ENCODE data around the gene CCDC9. TPM values are rescaled to one million over a fixed set of nuclear protein-coding genes. Genes with fewer than 3 reads are reported as not detected.
"Not testable (repeated sequence)": the region's sequence is repeated elsewhere in the genome, so short reads cannot be mapped to it uniquely, and the experiment has no call there.

CCDC9 gene
- total RNA-seq, 2 donors from 2014 or later, result 42.8 to 58.4 TPM

- peak overlapping the region; percentile 22 for H3K4me3 Mint-ChIP-seq
- peaks cover 37 to 40% of the 10 kb centered on the region in 2 donors for H3K4me1 Mint-ChIP-seq (ENCODE audit: low read depth in 2 of 2)
- not testable (repeated sequence) for H3K27me3 Mint-ChIP-seq; DNase-seq (ENCODE audit: low spot score); H3K9me3 Mint-ChIP-seq
- H3K27ac Mint-ChIP-seq, result peak overlapping the region in 1 of 2 donors; percentile 71
- H3K36me3 Mint-ChIP-seq, result peaks cover 19% of the 10 kb centered on the region
- peak; percentile 67 for ATAC-seq
Measured at GRCh38 chr19:47261946-47262793, 5.8 kb downstream of the CCDC9 start.

GRCh38 chr19:47264629-47265028 is 8.3 kb downstream of the CCDC9 start:
- no peak for ATAC-seq
- no peak for DNase-seq (ENCODE audit: low spot score)
- Mint-ChIP-seq H3K36me3 (peaks cover 8% of the 10 kb centered on the region), H3K4me1 (ENCODE audit: low read depth in 2 of 2) (peaks cover 18 to 23% of the 10 kb centered on the region in 2 donors), H3K4me3 (no peak overlapping the region), H3K9me3 (no peaks in the 10 kb centered on the region), H3K27ac (no peak overlapping the region), H3K27me3 (no peaks in the 10 kb centered on the region)

DNA sequence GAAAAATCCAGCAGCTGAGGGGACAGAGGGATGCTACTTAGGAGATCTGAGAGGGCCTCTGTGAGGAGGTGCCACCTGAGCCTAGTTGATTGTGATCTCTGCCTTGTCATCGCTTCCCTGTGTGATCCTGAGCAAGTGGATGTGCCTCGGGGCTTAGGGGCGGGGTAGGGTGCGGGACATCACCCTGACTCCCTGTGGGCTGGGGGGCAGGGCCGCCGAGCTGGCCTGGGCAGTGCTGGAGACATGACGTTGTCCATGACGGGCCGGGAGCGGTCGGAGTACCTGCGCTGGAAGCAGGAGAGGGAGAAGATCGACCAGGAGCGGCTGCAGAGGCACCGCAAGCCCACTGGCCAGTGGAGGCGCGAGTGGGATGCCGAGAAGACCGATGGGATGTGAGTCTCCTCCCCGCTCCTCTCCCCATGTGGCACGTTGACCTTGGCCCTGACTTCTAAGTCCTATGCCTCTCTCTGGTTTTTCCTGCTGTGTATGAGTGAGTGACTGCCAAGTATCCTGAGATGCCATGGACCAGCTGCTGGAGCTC is 10.1 kb downstream of the CCDC9 start:
- no peak for ATAC-seq
- H3K4me3 Mint-ChIP-seq, result no peak overlapping the region
- peaks cover 8 to 13% of the 10 kb centered on the region in 2 donors for H3K4me1 Mint-ChIP-seq (ENCODE audit: low read depth in 2 of 2)
- H3K9me3 Mint-ChIP-seq, result no peaks in the 10 kb centered on the region
- no peak for DNase-seq (ENCODE audit: low spot score)
- H3K27ac Mint-ChIP-seq, result no peak overlapping the region
- no peaks in the 10 kb centered on the region for H3K27me3 Mint-ChIP-seq
- H3K36me3 Mint-ChIP-seq, result no peaks in the 10 kb centered on the region

- no peak for DNase-seq (ENCODE audit: low spot score)
- Mint-ChIP-seq H3K4me1 (ENCODE audit: low read depth in 2 of 2) (peaks cover 10 to 14% of the 10 kb centered on the region in 2 donors), H3K9me3 (no peaks in the 10 kb centered on the region), H3K4me3 (no peak overlapping the region), H3K36me3 (no peaks in the 10 kb centered on the region), H3K27me3 (no peaks in the 10 kb centered on the region), H3K27ac (no peak overlapping the region)
- ATAC-seq, result no peak
Measured at GRCh38 chr19:47267350-47267759, 11.0 kb downstream of the CCDC9 start.

DNA sequence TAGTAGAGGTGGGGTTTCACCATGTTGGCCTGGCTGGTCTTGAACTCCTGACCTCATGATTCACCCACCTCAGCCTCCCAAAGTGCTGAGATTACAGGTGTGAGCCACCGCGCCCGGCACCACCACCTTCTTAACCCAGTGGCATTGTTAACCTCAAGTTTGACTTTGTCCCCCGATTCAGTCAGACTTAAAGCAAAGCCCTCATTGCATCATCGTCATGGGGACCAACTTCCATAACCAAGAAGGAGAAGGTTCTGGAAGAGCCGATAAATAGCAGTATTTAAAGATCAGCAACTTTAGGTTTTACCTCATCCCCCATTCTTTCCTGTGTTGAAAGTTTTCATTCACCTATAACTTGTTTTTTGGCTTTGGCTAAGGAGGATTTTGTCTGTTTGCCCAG is 11.7 kb downstream of the CCDC9 start:
- no peak overlapping the region for H3K4me3 Mint-ChIP-seq
- H3K36me3 Mint-ChIP-seq, result no peaks in the 10 kb centered on the region
- DNase-seq (ENCODE audit: low spot score), result no peak
- ATAC-seq, result no peak
- H3K9me3 Mint-ChIP-seq, result no peaks in the 10 kb centered on the region
- no peak overlapping the region for H3K27ac Mint-ChIP-seq
- peaks cover 10 to 18% of the 10 kb centered on the region in 2 donors for H3K4me1 Mint-ChIP-seq (ENCODE audit: low read depth in 2 of 2)
- no peaks in the 10 kb centered on the region for H3K27me3 Mint-ChIP-seq

- Mint-ChIP-seq H3K36me3 (no peaks in the 10 kb centered on the region), H3K4me1 (ENCODE audit: low read depth in 2 of 2) (peaks cover 10 to 27% of the 10 kb centered on the region in 2 donors), H3K27ac (no peak overlapping the region), H3K27me3 (no peaks in the 10 kb centered on the region), H3K9me3 (no peaks in the 10 kb centered on the region), H3K4me3 (no peak overlapping the region)
- no peak for ATAC-seq
- DNase-seq (ENCODE audit: low spot score), result no peak
Measured at GRCh38 chr19:47269596-47269995, 13.3 kb downstream of the CCDC9 start.

DNA sequence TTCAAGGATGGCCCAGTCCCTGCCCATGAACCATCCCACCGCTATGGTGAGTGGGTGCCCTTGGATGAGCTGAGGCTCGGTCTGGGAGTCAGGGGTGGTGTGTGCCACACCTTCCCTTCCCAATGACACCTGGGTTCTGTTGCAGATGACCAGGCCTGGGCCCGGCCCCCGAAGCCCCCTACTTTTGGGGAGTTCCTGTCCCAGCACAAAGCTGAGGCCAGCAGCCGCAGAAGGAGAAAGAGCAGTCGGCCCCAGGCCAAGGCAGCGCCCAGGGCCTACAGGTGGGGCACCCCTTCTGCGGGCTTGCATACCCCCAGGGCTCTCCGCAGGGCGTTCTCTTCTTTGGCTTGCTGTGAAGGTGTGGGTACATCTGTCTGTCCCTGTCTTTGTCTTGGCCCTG is 14.1 kb downstream of the CCDC9 start:
- no peak overlapping the region for H3K27ac Mint-ChIP-seq

DNA sequence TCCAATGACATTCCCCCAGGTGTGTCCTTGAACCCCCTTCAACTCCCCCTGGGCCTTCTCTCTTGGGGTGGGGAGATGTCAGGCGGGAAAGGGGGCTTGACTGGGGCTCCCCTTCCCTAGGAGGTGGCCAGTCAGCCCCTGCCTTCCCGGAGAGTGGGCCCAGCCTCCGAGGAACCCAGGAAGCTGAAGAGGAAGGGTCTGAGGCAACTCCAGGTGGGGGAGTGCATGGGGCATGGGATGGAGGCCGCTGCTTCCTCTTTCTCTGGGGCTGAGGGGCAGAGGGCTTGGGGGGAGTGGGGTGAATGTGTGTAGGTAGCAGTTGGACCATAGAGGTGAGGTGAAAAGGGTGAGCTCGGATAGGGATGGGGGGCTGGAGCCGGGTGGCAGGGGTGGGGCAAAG is 15.6 kb downstream of the CCDC9 start:
- no peaks in the 10 kb centered on the region for H3K9me3 Mint-ChIP-seq
- peak overlapping the region in 1 of 2 donors; percentile 95 for H3K27ac Mint-ChIP-seq
- H3K36me3 Mint-ChIP-seq, result no peaks in the 10 kb centered on the region
- DNase-seq (ENCODE audit: low spot score) (no peak), ATAC-seq (no peak)
- peaks cover 19 to 35% of the 10 kb centered on the region in 2 donors for H3K4me1 Mint-ChIP-seq (ENCODE audit: low read depth in 2 of 2)
- H3K4me3 Mint-ChIP-seq, result peak overlapping the region; percentile 90
- H3K27me3 Mint-ChIP-seq, result no peaks in the 10 kb centered on the region

More for the DNA sequence above, 14.1 kb downstream of the CCDC9 start:
- Mint-ChIP-seq H3K36me3 (no peaks in the 10 kb centered on the region), H3K4me1 (ENCODE audit: low read depth in 2 of 2) (peaks cover 12 to 30% of the 10 kb centered on the region in 2 donors), H3K9me3 (no peaks in the 10 kb centered on the region), H3K27me3 (no peaks in the 10 kb centered on the region), H3K4me3 (no peak overlapping the region)
- no peak for ATAC-seq
- DNase-seq (ENCODE audit: low spot score), result no peak

- DNase-seq (ENCODE audit: low spot score) (no peak), ATAC-seq (no peak)
- Mint-ChIP-seq H3K27ac (peak overlapping the region; percentile 70 to 95), H3K36me3 (no peaks in the 10 kb centered on the region), H3K4me3 (peak overlapping the region; percentile 90), H3K4me1 (ENCODE audit: low read depth in 2 of 2) (peaks cover 21 to 33% of the 10 kb centered on the region in 2 donors), H3K9me3 (no peaks in the 10 kb centered on the region), H3K27me3 (no peaks in the 10 kb centered on the region)
Measured at GRCh38 chr19:47272448-47273312, 16.4 kb downstream of the CCDC9 start.

- H3K36me3 Mint-ChIP-seq, result no peaks in the 10 kb centered on the region
Measured at GRCh38 chr19:47273313-47274070, 17.2 kb downstream of the CCDC9 start.

GRCh38 chr19:47274071-47274890 is 18.0 kb downstream of the CCDC9 start, which contains the start of gene INAFM1:
Gene INAFM1, plus strand, starts transcription at chr19:47274885. Its CDS starts 35 bp downstream, at chr19:47274920.
- ATAC-seq, result peak; percentile 87 to 91
- Mint-ChIP-seq H3K27me3 (no peaks in the 10 kb centered on the region), H3K4me1 (ENCODE audit: low read depth in 2 of 2) (peaks cover 25 to 30% of the 10 kb centered on the region in 2 donors), H3K9me3 (no peaks in the 10 kb centered on the region), H3K36me3 (no peaks in the 10 kb centered on the region), H3K4me3 (peak within 1 kb of the TSS; percentile 90), H3K27ac (peak within 1 kb of the TSS; percentile 95 to 96)
- DNase-seq (ENCODE audit: low spot score), result peak; percentile 98

More at GRCh38 chr19:47273313-47274070, 17.2 kb downstream of the CCDC9 start:
- DNase-seq (ENCODE audit: low spot score) (peak; percentile 91), ATAC-seq (peak; percentile 81 to 82)
- no peaks in the 10 kb centered on the region for H3K9me3 Mint-ChIP-seq
- peak overlapping the region; percentile 90 for H3K4me3 Mint-ChIP-seq
- peak overlapping the region; percentile 95 to 96 for H3K27ac Mint-ChIP-seq
- no peaks in the 10 kb centered on the region for H3K27me3 Mint-ChIP-seq
- H3K4me1 Mint-ChIP-seq (ENCODE audit: low read depth in 2 of 2), result peaks cover 25 to 33% of the 10 kb centered on the region in 2 donors

All from natural killer cell treated with Interleukin-12 subunit alpha and Interleukin-12 subunit beta and Interleukin-15 and Interleukin-18, amount 100 ng/mL, for 72 hours (primary cell).